ENCODE results near the gene TMEM60.
"Not testable (repeated sequence)": the region's sequence is repeated elsewhere in the genome, so short reads cannot be mapped to it uniquely, and the experiment has no call there.

The TMEM60 gene, protein sequence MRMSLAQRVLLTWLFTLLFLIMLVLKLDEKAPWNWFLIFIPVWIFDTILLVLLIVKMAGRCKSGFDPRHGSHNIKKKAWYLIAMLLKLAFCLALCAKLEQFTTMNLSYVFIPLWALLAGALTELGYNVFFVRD

DNA sequence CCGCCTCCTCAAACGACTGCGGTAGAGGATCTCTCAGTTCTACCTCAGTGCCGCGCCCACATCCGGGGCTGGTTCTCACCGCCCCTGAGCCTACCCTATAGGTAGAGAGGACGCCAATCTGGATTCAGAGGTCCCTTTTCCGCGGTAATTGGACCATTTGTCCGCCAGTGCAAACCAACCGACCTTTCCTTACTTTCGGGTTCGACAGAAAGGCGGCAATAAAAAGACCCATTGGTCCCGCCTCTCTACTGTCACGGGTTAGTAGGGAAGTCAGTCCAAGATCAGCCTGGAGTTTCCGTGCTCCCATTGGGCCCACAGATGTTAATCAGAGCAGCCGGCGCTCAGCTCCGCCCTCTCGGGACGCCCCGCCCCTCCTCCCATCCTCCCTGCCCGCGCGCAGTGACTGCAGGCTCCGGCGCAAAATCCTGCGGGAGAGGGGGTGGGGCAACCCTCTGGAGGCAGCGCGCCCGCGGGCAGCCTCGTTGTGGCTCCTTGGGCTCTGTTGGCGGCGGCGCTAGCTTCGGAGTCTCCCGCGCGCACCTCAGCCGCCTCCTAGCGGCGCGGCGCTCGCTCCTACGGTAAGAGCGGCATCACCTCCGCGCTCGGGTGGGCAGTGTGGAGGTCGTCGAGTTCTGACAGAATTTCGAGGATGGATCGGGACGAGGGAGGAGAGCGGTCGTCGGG lies at the start of gene TMEM60, which contains the start of gene PHTF2:
TSS of gene TMEM60 (minus strand) at position 41 of the 684 bp plus-strand sequence. CDS start 4,061 bp downstream, outside the sequence.
TSS of gene PHTF2 (plus strand) at position 380 of the 684 bp plus-strand sequence.
- DNase-seq (ENCODE audit: extremely low read depth in 1 of 2, low read depth in 1 of 2) = peak; percentile 82 to 91

DNA sequence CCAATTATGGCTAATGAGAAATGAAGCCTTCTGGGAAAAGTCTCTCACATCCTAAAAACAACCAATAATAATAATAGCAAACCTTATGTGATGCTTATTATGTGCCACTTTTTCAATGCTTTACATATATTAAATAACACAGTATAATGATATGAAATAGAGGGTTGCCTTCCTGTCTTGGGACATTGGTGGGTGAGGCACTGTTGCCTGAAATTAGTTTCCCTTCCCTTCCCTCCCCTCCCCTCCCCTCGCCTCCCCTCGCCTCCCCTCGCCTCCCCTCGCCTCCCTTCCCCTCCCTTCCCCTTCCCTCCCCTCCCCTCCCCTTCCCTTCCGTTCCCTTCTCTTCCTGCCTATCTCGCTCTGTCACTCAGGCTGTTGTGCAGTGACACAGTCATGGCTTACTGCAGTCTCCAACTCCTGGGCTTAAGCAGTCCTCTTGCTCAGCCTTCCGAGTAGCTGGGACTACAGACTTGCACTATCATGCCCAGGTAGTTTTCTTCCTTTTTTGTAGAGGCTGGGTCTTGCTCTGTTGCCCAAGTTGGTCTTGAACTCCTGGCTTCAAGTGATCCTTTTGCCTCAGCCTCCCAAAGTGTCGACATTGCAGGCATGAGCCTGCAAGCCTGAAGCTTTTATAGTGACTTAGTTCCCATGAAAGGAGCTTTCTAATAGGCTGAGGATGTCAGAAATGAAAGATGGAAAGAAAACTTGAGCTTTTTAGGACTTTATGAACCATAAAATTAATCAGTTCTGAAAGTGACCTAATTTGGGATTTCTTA lies 48.3 kb upstream of the TMEM60 start:
- no peak for DNase-seq (ENCODE audit: extremely low read depth in 1 of 2, low read depth in 1 of 2)

DNA sequence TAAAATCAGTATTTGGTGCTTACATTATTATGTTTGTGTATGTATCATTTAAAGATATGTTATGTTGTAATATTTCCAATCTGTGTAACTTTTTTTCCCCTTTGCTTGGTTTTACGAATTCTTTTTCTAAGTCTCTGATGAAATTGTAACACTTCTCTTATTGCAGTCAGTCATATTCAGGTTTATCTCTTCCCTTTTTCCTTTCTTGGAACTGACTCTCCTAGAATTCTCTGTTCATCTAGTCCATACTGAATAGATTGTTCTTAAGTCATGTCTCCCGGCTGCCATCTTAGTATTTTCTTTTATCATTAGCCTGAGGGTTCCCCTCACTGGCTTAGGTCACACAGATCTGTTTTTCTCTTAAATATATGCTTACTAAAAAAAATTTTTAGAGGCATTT lies 45.0 kb upstream of the TMEM60 start:
- DNase-seq (ENCODE audit: extremely low read depth in 1 of 2, low read depth in 1 of 2) = no peak

DNA sequence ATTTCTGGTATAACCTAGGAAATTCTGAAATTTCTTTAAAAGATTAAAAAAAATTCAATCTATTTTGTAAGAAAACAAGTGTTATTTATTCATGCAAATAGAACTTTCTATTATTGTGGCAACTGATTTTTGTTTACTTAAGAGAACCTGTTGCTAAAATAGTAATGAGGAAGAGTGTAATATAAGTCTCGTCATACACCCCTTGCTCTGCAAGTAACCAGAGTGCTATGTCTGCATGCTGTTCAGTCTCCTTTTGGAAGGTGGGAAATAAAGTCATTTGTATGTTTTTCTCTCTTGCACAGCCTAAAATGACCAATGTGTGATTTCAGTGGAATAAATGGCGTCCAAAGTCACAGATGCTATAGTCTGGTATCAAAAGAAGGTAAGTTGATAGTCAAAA lies 41.7 kb upstream of the TMEM60 start:
- no peak for DNase-seq (ENCODE audit: extremely low read depth in 1 of 2, low read depth in 1 of 2)

DNA sequence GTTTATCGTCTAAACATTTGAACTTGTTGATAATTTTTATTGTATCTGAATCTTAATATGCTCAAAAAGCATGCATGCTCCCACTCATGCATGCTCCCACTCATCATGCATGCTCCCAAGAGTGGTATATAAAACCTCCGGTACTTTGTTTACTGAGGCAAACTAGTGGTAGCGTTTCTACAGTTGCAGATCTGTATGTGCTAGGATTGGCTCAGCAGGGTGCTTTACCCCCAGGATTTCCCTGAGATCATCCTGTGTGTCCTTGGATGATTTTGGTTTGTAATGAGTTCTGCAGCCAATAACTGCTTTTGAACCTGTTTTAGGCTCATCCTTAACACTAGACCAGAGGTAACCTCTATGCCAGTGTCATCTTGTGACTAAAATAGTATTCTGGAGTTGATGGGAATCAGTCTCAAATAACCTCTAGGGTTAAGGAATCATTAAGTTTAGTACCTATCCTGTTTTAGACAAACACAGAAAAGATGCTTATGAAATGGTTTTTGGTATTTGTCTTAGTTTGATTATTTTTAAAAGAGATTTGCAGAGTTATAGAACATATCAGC lies 40.8 kb upstream of the TMEM60 start:
- DNase-seq (ENCODE audit: extremely low read depth in 1 of 2, low read depth in 1 of 2) = no peak

DNA sequence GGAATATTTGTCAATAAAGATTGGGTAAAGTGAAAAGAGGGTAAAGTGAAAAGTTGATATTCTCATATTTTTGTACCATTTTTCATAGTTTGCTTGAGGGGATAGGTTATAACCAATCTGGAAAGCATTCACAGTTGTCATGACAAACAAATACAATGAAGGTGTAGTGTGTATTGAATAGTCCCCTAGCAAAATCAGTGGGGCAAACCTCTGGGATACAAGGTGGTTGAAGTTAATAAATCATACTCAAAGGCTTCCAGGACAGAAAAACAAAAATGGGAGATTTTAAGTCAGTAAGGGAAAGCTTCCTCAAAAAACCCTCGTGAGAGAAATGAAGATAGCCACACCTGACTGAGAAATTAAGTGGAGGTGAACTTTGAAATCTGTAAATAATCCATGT lies 39.7 kb upstream of the TMEM60 start:
- DNase-seq (ENCODE audit: extremely low read depth in 1 of 2, low read depth in 1 of 2) = no peak

DNA sequence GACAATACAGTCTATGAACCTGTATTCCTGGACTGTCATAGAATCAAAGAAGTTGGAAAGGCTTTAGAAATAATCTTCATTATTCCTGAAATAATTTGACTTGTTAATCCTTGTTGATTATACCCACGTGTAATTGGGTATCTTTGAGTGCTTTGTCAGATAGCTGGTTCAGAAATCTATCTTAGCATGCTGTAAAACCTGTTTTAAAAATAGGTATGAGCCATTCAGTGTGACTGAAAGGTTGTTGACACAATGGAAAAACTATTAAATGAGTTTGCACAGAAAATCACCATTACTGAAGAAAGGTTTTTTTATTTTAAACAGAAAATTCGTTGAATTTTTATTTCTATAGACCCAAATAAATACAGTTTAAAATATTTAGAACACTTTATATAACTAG lies 39.0 kb upstream of the TMEM60 start:
- DNase-seq (ENCODE audit: extremely low read depth in 1 of 2, low read depth in 1 of 2) = no peak

DNA sequence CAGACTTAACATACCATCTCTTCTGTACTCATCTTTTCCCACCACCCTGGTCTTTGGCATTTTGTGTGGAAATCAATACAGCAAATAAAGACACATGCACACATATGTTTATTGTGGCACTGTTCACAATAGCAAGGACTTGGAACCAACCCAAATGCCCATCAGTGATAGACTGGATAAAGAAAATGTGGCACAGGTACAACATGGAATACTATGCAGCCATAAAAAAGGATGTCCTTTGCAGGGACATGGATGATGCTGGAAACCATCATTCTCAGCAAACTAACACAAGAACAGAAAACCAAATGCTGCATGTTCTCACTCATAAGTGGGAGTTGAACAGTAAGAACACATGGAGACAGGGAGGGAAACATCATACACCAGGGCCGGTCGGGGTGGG lies 38.2 kb upstream of the TMEM60 start:
- DNase-seq (ENCODE audit: extremely low read depth in 1 of 2, low read depth in 1 of 2) = not testable (repeated sequence)

DNA sequence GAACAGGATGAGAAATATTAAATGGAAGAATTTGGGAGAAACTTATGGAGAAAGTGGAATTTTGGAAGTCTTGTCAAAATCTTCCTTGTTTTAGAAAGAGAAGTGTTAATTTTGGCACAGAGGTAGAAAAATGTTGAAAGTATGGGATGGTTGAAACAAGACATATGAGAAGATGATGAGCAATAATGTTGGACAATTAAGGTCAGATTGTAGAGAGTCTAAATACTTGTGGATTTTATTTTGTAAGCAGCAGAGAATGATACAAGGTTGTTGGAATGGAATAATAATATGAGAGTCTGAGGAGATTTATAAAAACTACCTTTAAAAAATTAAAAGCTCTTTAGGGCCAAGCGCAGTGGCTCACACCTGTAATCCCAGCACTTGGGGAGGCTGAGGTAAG lies 34.9 kb upstream of the TMEM60 start:
- DNase-seq (ENCODE audit: extremely low read depth in 1 of 2, low read depth in 1 of 2) = no peak

DNA sequence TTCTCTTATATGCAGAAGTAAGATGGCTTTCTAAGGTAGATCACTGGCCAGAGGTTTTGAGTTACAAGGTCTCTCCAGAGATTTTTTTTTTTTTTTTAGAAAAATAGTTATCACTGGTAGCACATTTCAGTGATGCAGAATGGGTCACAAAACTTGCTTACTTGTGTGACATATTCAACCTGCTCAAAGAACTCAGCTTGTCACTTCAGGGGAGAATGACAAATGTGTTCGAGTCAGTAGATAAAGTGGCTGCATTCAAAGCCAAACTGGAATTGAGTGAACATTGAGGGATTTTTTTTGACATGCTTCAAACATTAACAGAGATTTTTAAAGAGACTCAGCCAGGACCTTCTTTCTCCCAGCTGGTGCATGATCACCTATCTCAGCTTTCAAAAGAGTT lies 33.7 kb upstream of the TMEM60 start:
- DNase-seq (ENCODE audit: extremely low read depth in 1 of 2, low read depth in 1 of 2) = no peak

DNA sequence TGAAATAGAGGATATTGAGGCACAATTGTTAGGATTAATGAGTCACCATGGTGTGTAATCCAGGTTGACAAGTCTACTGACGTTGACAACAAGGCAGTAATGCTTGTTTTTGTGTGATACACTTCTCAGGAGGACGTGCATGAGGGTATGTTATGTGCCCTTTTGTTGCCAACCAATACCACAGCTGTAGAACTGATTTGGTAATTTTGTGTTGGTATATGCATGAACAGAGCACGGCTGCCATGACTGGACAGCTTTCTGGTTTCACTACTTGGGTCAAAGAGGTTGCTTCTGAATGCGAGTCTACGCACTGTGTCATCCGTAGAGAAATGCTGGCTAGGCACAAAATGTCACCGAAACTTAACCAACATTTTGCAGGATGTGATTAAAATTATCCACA lies 33.2 kb upstream of the TMEM60 start:
- DNase-seq (ENCODE audit: extremely low read depth in 1 of 2, low read depth in 1 of 2) = peak in 1 of 2 donors; percentile 18

DNA sequence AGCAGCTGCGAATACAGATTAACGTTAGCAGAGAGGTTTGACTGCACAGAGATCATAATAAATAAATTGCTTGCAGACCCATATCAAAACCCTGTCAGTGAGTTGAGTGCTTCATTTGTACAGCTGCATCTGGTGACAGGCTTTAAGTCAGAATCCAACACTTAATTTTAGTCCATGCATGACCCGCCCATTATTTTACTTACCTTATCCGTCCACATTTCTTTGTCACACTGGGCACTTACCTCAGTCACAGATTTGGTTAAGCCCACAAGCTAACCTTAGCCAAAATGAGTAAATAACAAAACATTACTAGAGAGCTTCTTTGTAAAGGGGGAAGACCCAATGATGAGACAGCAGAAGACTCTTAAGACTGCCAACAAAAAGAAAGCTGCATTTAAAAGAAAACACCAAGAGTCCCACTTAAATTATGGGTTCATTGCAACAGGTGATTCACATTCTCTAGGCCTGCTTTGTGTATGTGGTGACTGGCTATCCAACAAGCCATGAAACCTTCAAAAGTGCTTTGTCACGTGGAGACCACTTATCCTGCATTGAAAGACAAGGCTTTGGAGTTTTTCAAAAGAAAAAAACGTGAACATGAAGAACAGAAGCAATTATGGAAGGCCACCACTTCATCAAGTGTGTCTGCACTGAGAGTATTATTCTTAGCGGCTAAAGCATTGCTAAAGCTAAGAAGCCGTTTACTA lies 32.6 kb upstream of the TMEM60 start:
- DNase-seq (ENCODE audit: extremely low read depth in 1 of 2, low read depth in 1 of 2) = no peak

DNA sequence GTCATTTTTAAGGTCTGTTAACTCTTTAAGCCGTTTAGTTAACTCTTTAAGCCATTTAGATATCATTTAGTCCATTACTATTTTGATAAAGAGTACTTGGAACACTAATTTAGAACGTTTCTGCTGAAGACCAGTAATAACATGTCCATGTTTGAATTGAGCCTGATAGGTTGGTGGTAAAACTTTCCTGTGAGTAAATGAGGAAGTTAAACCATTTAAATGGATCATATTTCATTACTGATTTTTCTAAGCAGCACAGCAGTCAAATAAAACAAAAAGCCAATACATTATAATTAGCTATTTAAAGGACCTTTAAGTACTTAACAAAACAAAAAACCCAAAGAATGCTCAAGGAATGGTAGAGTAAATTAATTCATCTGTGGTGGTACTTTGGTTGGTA lies 29.8 kb upstream of the TMEM60 start:
- DNase-seq (ENCODE audit: extremely low read depth in 1 of 2, low read depth in 1 of 2) = no peak

DNA sequence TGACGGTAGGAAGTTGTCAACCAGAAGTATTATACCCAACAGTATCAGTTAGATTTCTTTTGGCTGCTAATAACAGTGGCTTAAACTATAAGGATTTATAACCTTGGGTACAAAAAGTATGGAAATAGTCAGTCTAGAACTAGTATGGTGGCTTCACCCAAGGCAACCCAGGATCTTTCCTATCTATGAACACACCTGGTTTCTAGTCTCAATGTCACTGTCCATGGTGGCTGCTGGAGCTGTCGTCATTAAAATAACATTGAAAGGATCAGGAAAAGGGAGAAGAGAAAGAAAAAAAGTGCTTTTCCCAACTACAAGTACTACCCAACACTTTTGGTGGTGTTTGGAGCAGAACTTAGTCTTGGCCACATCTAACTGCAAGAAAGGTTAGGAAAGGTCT lies 28.1 kb upstream of the TMEM60 start:
- DNase-seq (ENCODE audit: extremely low read depth in 1 of 2, low read depth in 1 of 2) = no peak

DNA sequence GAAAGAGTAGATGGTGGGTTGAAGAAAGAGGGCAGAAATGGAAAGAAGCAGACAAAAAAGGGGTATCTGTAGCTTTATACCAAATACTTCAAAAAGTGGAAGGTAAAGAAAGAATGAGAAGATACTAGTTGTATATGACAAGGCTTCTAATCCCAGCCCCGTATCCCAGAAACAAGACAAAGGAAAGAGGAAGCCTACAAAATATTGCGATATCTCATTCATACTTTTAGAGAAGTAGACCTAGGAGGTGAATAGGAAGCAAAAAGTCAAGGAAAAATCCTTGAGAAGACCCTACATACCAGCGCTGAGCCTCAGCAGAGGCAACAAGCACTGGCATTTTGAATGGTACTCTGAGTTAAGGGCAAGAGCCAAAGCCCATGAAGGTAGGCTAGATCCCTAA lies 26.9 kb upstream of the TMEM60 start:
- no peak for DNase-seq (ENCODE audit: extremely low read depth in 1 of 2, low read depth in 1 of 2)

DNA sequence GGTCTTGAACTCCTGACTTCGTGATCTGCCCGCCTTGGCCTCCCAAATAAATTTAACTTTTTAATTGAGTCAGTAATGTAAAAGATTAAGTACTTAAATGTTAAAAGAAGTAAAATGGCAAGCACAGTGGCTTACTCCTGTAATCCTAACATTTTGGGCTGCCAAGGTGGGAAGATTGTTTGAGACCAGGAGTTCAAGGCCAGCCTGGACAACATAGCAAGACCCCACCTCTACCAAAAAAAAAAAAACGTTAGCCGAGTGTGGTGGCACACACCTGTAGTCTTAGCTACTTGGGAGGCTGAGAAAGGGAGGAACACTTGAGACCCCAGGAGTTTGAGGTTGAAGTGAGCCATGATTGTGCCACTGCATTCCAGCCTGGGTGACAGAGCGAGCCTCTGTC lies 26.4 kb upstream of the TMEM60 start:
- DNase-seq (ENCODE audit: extremely low read depth in 1 of 2, low read depth in 1 of 2) = no peak

DNA sequence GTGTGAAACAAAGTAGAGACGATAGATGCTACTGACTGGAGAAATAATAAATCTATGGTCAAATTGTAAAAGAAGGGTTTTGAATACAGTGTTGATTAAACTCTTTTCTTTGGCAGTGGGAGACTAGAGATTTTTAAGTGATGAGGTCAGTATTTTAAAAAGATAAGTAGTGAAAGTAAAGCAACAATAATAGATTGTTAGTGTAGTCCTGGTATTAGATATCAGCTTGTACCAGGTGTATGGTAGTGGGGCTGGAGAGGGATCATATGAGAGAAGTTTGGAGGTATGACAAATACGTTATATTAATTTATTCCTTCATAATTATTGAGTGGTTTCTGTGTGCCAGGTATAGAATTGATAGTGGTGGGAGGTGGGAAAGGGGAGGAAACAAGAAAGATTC lies 25.6 kb upstream of the TMEM60 start:
- no peak for DNase-seq (ENCODE audit: extremely low read depth in 1 of 2, low read depth in 1 of 2)

DNA sequence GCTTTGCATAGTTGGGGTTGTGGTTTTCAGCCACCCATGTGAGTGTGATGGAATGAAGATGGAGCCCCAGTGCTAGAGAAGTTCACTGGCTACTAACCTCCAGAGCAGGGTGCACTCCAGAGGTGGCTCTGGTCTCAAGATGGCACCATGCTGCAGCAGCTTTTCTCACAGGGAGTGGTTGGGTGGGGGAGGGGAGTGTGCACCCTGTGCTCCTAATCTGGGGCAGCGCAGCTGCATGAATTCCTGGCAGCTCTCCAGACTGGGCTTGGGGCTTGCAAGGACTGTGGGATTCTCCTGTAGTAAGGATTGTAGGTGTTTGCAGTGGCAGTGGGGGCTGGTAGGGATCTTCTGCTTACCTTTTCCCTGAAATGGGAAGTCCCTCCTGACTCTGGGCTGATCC lies 24.0 kb upstream of the TMEM60 start:
- DNase-seq (ENCODE audit: extremely low read depth in 1 of 2, low read depth in 1 of 2) = no peak

DNA sequence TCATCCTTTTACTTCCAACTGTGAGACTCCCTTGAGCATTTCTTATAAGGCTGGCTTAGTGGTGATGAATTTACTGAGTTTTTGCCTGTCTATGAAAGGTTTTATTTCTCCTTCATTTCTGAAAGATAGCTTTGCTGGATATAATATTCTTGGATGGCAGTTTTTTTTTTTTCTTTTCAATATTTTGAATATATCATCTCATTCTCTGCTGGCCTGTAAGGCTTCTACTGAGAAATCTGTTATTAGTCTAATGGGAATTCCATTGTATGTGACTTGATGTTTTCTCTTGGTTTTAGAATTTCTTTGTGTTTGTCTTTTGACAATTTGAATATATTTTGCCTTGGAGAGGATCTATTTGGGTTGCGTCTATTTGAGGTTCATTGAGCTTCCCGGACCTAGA lies 22.7 kb upstream of the TMEM60 start:
- DNase-seq (ENCODE audit: extremely low read depth in 1 of 2, low read depth in 1 of 2) = no peak

DNA sequence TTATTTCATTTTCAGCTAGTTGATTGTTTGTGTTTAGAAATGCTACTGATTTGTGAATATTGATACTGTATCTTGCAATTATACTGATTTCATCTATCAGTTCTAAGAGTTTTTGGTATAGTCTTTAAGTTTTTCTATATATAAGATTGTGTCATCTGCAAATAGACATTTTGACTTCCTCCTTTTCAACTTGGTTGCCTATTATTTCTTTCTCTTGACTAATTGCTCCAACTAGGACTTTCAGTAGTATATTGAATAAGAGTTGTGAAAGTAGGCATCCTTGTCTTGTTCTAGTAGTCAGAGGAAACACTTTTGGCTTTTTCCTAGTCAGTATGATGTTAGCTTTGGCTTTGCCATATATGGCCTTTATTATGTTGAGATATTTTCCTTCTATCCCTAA lies 20.8 kb upstream of the TMEM60 start:
- DNase-seq (ENCODE audit: extremely low read depth in 1 of 2, low read depth in 1 of 2) = no peak

DNA sequence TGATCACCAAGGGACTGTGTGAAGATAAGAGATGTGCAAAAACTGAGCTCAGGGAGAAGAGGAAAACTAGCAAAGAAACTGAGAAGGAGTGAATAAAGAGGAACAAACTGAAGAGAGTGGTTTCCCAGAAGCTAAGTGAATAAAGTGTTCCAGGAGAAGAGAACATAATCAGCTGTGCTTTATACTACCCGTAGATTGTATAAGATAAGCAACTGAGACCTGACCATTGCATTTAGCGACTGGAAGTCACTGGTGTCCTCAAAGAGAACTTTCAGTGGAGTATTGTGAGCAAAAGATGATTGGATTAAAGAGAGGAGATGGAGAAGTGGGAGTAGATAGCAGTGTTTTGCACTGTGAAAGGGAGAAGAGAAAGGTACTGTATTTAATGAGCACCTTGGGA lies 14.9 kb upstream of the TMEM60 start:
- no peak for DNase-seq (ENCODE audit: extremely low read depth in 1 of 2, low read depth in 1 of 2)
